Measurements from ENCODE around the gene PTGES2. TPM values are rescaled to one million over a fixed set of nuclear protein-coding genes. Genes with fewer than 3 reads are reported as not detected.

PTGES2 gene
- total and polyA plus RNA-seq, 2 experiments from 2014 or later = 141 to 240 TPM

GRCh38 chr9:128070874-128071273, 56.7 kb downstream of the PTGES2 start:
- no peaks in the 10 kb centered on the region for H3K9me3 ChIP-seq (ENCODE audit: low read depth)
- no peak overlapping the region for H3K4me3 ChIP-seq
- no peak overlapping the region for H3K27ac ChIP-seq
- no peaks in the 10 kb centered on the region for H3K27me3 ChIP-seq
- no peak for TF ChIP-seq CTCF (IDR thresholded peaks at IDR 0.05; ENCODE audit: low read depth, low read length)
- H3K36me3 ChIP-seq = no peaks in the 10 kb centered on the region
- no peak for DNase-seq (ENCODE audit: low read depth in 1 of 2, low spot score in 1 of 2)
- H3K4me1 ChIP-seq (ENCODE audit: low read depth) = peaks cover 37% of the 10 kb centered on the region

Other genes with a start within 250 kb of the PTGES2 start
- gene ST6GALNAC6, start 228.1 kb downstream of the PTGES2 start, total RNA-seq = 49.4 and 73.4 TPM in 2 replicates
- 53.0 and 85.2 TPM in 2 replicates for gene ST6GALNAC6, start 228.1 kb downstream of the PTGES2 start, polyA plus RNA-seq
- gene ST6GALNAC4, start 210.7 kb downstream of the PTGES2 start, total RNA-seq = 66.2 and 119 TPM in 2 replicates
- 48.8 and 71.4 TPM in 2 replicates for gene ST6GALNAC4, start 210.7 kb downstream of the PTGES2 start, polyA plus RNA-seq
- gene PIP5KL1, start 197.0 kb downstream of the PTGES2 start, total RNA-seq = 0.89 and 1.7 TPM in 2 replicates
- 3.4 and 3.5 TPM in 2 replicates for gene PIP5KL1, start 197.0 kb downstream of the PTGES2 start, polyA plus RNA-seq
- 26.1 and 35.6 TPM in 2 replicates for gene DPM2, start 189.9 kb downstream of the PTGES2 start, total RNA-seq
- 54.2 and 70.7 TPM in 2 replicates for gene DPM2, start 189.9 kb downstream of the PTGES2 start, polyA plus RNA-seq
- 20.9 and 25.6 TPM in 2 replicates for gene EEIG1, start 146.7 kb downstream of the PTGES2 start, total RNA-seq
- 26.6 and 32.5 TPM in 2 replicates for gene EEIG1, start 146.7 kb downstream of the PTGES2 start, polyA plus RNA-seq
- gene NAIF1, start 60.4 kb downstream of the PTGES2 start, total RNA-seq = 9.4 and 15.2 TPM in 2 replicates
- 6.9 and 10.9 TPM in 2 replicates for gene NAIF1, start 60.4 kb downstream of the PTGES2 start, polyA plus RNA-seq
- gene SLC25A25, start 59.5 kb downstream of the PTGES2 start, total RNA-seq = 13.0 and 15.8 TPM in 2 replicates
- 9.1 and 9.8 TPM in 2 replicates for gene SLC25A25, start 59.5 kb downstream of the PTGES2 start, polyA plus RNA-seq
- gene LCN2, start 21.7 kb upstream of the PTGES2 start, total RNA-seq = not detected in 2 replicates
- 1.2 TPM in 1 of 2 replicates, not detected in the other for gene LCN2, start 21.7 kb upstream of the PTGES2 start, polyA plus RNA-seq
- gene BBLN, start 32.5 kb upstream of the PTGES2 start, total RNA-seq = 595 and 729 TPM in 2 replicates
- gene BBLN, start 32.5 kb upstream of the PTGES2 start, polyA plus RNA-seq = 243 and 262 TPM in 2 replicates
- gene CIZ1, start 63.8 kb upstream of the PTGES2 start, total RNA-seq = 63.1 and 105 TPM in 2 replicates
- 95.0 and 119 TPM in 2 replicates for gene CIZ1, start 63.8 kb upstream of the PTGES2 start, polyA plus RNA-seq
- 17.6 and 42.3 TPM in 2 replicates for gene DNM1, start 75.7 kb upstream of the PTGES2 start, total RNA-seq
- gene DNM1, start 75.7 kb upstream of the PTGES2 start, polyA plus RNA-seq = 24.3 and 47.2 TPM in 2 replicates
- gene GOLGA2, start 148.3 kb upstream of the PTGES2 start, total RNA-seq = 95.3 and 96.4 TPM in 2 replicates
- gene GOLGA2, start 148.3 kb upstream of the PTGES2 start, polyA plus RNA-seq = 32.0 and 35.3 TPM in 2 replicates
- 37.7 and 61.0 TPM in 2 replicates for gene SWI5, start 148.5 kb upstream of the PTGES2 start, total RNA-seq
- 58.2 and 82.6 TPM in 2 replicates for gene SWI5, start 148.5 kb upstream of the PTGES2 start, polyA plus RNA-seq
- gene TRUB2, start 194.7 kb upstream of the PTGES2 start, total RNA-seq = 15.5 and 18.6 TPM in 2 replicates
- 54.2 and 63.5 TPM in 2 replicates for gene TRUB2, start 194.7 kb upstream of the PTGES2 start, polyA plus RNA-seq
- 87.1 and 93.3 TPM in 2 replicates for gene COQ4, start 195.1 kb upstream of the PTGES2 start, total RNA-seq
- 75.1 and 81.1 TPM in 2 replicates for gene COQ4, start 195.1 kb upstream of the PTGES2 start, polyA plus RNA-seq
- gene SLC27A4, start 212.8 kb upstream of the PTGES2 start, total RNA-seq = 16.9 and 30.2 TPM in 2 replicates
- 17.8 TPM in 2 replicates for gene SLC27A4, start 212.8 kb upstream of the PTGES2 start, polyA plus RNA-seq
- 48.0 and 51.8 TPM in 2 replicates for gene URM1, start 243.6 kb upstream of the PTGES2 start, total RNA-seq
- gene URM1, start 243.6 kb upstream of the PTGES2 start, polyA plus RNA-seq = 39.7 and 71.0 TPM in 2 replicates